Hepatocyte (in vitro differentiated cells): ENCODE results near the gene PTPRN2. TPM values are rescaled to one million over a fixed set of nuclear protein-coding genes. Genes with fewer than 3 reads are reported as not detected.

Source experiments
- DNase-seq: peaks from one replicate; pipeline ENCODE4 v3.0.0-alpha.2; 2016; ENCODE audit warnings: low spot score
- H2AFZ ChIP-seq: fragments of 200-600 bp; sonication (generic); 2 replicates; pipeline ENCODE4 v1.6.0; 2016; ENCODE audit warnings: antibody characterized with exemption, mild to moderate bottlenecking
- H3K27ac ChIP-seq: fragments of 200-600 bp; sonication (generic); 2 replicates; pipeline ENCODE4 v1.5.1; 2016; ENCODE audit warnings: mild to moderate bottlenecking
- H3K27me3 ChIP-seq: fragments of 200-600 bp; sonication (generic); 2 replicates; pipeline ENCODE4 v1.6.1; 2016
- H3K36me3 ChIP-seq: fragments of 200-600 bp; sonication (generic); replicated peaks from 2 replicates; pipeline ENCODE4 v1.5.1; 2016; ENCODE audit warnings: low read depth; ENCODE audit not compliant: insufficient read depth
- H3K4me1 ChIP-seq: fragments of 200-600 bp; sonication (generic); 2 replicates; pipeline ENCODE4 v1.5.1; 2016; ENCODE audit warnings: mild to moderate bottlenecking, moderate library complexity; ENCODE audit not compliant: insufficient read depth
- H3K4me2 ChIP-seq: fragments of 200-600 bp; sonication (generic); 2 replicates; pipeline ENCODE4 v1.6.0; 2016
- H3K4me3 ChIP-seq: fragments of 200-600 bp; sonication (generic); 2 replicates; pipeline ENCODE4 v1.5.1; 2016; ENCODE audit warnings: mild to moderate bottlenecking
- H3K79me2 ChIP-seq: fragments of 200-600 bp; sonication (generic); 2 replicates; pipeline ENCODE4 v1.6.0; 2017; ENCODE audit warnings: mild to moderate bottlenecking
- H3K9me2 ChIP-seq: fragments of 200-600 bp; sonication (generic); replicated peaks from 2 replicates; pipeline ENCODE4 v1.6.0; 2017; ENCODE audit warnings: mild to moderate bottlenecking; ENCODE audit not compliant: insufficient read depth
- H3K9me3 ChIP-seq: fragments of 200-600 bp; sonication (generic); 2 replicates; pipeline ENCODE4 v1.5.1; 2016; ENCODE audit warnings: low read depth, mild to moderate bottlenecking
- H4K20me1 ChIP-seq: fragments of 200-600 bp; sonication (generic); 2 replicates; pipeline ENCODE4 v1.6.0; 2016; ENCODE audit warnings: mild to moderate bottlenecking; ENCODE audit not compliant: insufficient read depth, poor library complexity, severe bottlenecking
- CTCF ChIP-seq: fragments of 200-600 bp; sonication (generic); IDR thresholded peaks from 2 replicates; pipeline ENCODE4 v1.5.1; 2016; ENCODE audit warnings: antibody characterized with exemption, mild to moderate bottlenecking; ENCODE audit not compliant: poor library complexity
- EZH2 ChIP-seq: fragments of 200-600 bp; sonication (generic); IDR thresholded peaks from 2 replicates; pipeline ENCODE4 v1.6.1; 2016; ENCODE audit warnings: antibody characterized with exemption, mild to moderate bottlenecking, borderline replicate concordance
- EZH2phosphoT487 ChIP-seq: fragments of 200-600 bp; sonication (generic); IDR thresholded peaks from one replicate; pipeline ENCODE4 v1.6.1; 2018; ENCODE audit warnings: antibody characterized with exemption, mild to moderate bottlenecking, low read depth, moderate library complexity; ENCODE audit not compliant: unreplicated experiment, severe bottlenecking
- WGBS: methylation state at CpG from one replicate; pipeline ENCODE4 v1.1.6; 2016; ENCODE audit warnings: low lambda C conversion rate; ENCODE audit errors: missing lambda C conversion rate; 5-methylcytosine and 5-hydroxymethylcytosine counted together
- polyA plus RNA-seq: library from polyadenylated mRNA; unstranded; fragments of >200 nt; fragmentation: Nextera tagmentation; extraction: Ambion mirVana; gene quantifications from 2 replicates; pipeline ENCODE4 v1.2.1, GENCODE V29; 2016
- total RNA-seq: library from RNA; depleted of rRNA; stranded (reverse); fragments of >200 nt; gene quantifications from 2 replicates; pipeline ENCODE4 v1.2.3, GENCODE V29; 2014

Gene PTPRN2
- total and polyA plus RNA-seq, 2 experiments from 2014 or later, result 2.1 to 3.3 TPM

- Histone ChIP-seq H3K4me2 (no peak overlapping the region), H3K79me2 (no peaks in the 10 kb centered on the region), H3K9me3 (no peaks in the 10 kb centered on the region), H3K4me1 (no peaks in the 10 kb centered on the region), H3K27ac (no peak overlapping the region), H3K4me3 (no peak overlapping the region), H3K9me2 (no peaks in the 10 kb centered on the region), H3K27me3 (peaks cover 15% of the 10 kb centered on the region), H4K20me1 (no peaks in the 10 kb centered on the region), H3K36me3 (no peaks in the 10 kb centered on the region), H2AFZ (no peak overlapping the region)
- 90% methylated on average over 1 of the region's 1 CpG for WGBS
- TF ChIP-seq EZH2phosphoT487, result no peak
- no peak for DNase-seq
Observed at GRCh38 chr7:157635669-157636068, 952.0 kb downstream of the PTPRN2 start.

DNA sequence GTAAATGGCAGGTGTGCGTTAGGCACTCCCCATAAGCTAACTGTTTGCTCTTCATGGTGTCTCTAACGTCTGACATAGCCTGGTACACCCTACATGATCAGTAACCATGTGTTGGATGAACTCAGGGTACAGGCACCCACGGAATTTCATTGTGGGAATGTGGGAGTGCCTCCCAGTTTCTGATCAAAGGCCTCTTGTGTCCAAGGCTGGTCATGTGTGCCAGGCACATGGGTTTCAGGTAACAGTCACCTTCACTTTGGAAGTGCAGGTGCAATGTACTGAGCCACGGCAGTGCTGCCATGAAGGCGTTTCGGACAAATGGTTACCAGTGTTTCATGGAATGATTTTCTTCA, 952.5 kb downstream of the PTPRN2 start:
- no peak overlapping the region for H3K4me2 ChIP-seq
- no peaks in the 10 kb centered on the region for H3K4me1 ChIP-seq
- 86% methylated on average over 6 of the region's 6 CpGs for WGBS
- H3K27ac ChIP-seq, result no peak overlapping the region
- H3K27me3 ChIP-seq, result peaks cover 19% of the 10 kb centered on the region
- H4K20me1 ChIP-seq, result no peaks in the 10 kb centered on the region
- no peak overlapping the region for H3K4me3 ChIP-seq
- H3K9me2 ChIP-seq, result no peaks in the 10 kb centered on the region
- no peak for DNase-seq
- H2AFZ ChIP-seq, result no peak overlapping the region
- no peaks in the 10 kb centered on the region for H3K36me3 ChIP-seq
- H3K9me3 ChIP-seq, result no peaks in the 10 kb centered on the region
- no peak for TF ChIP-seq CTCF
- no peak for TF ChIP-seq EZH2
- TF ChIP-seq EZH2phosphoT487, result no peak
- no peaks in the 10 kb centered on the region for H3K79me2 ChIP-seq

GRCh38 chr7:157634401-157635147, 953.0 kb downstream of the PTPRN2 start:
- DNase-seq, result no peak
- 92% methylated on average over 24 of the region's 24 CpGs for WGBS

More at GRCh38 chr7:157634401-157635147, 953.0 kb downstream of the PTPRN2 start:
- Histone ChIP-seq H3K9me3 (no peaks in the 10 kb centered on the region), H2AFZ (no peak overlapping the region), H4K20me1 (no peaks in the 10 kb centered on the region), H3K4me2 (no peak overlapping the region), H3K79me2 (no peaks in the 10 kb centered on the region), H3K9me2 (no peaks in the 10 kb centered on the region), H3K27me3 (peaks cover 23% of the 10 kb centered on the region), H3K36me3 (no peaks in the 10 kb centered on the region), H3K27ac (no peak overlapping the region), H3K4me1 (no peaks in the 10 kb centered on the region), H3K4me3 (no peak overlapping the region)
- no peak for TF ChIP-seq EZH2
- TF ChIP-seq EZH2phosphoT487, result no peak
- TF ChIP-seq CTCF, result no peak
